HepG2 (cell line): Measurements from ENCODE around the gene CABLES2. TPM values are rescaled to one million over a fixed set of nuclear protein-coding genes. Genes with fewer than 3 reads are reported as not detected.

ENCODE experiments used
- ASH2L ChIP-seq: fragments of 300-600, 200-600 bp; sonication (generic); IDR thresholded peaks from 2 replicates; pipeline ENCODE4 v1.7.0; 2017; ENCODE audit warnings: low read depth, mild to moderate bottlenecking, moderate library complexity, mixed read lengths, low read length; ENCODE audit not compliant: insufficient read length
- CREM ChIP-seq, 2 experiments: sonication (generic) in 1 of 2; formaldehyde crosslinking in 1 of 2; IDR thresholded peaks; 2 replicates each; pipeline versions ENCODE4 v1.4.0 to v1.6.1; 2016 to 2020; ENCODE audit warnings: antibody characterized with exemption in 1 of 2, mild to moderate bottlenecking in 1 of 2, missing genetic modification reagents in 1 of 2
- ELF4 ChIP-seq: sonication (generic); formaldehyde crosslinking; IDR thresholded peaks from 2 replicates; pipeline ENCODE4 v1.5.0; 2020; ENCODE audit warnings: missing genetic modification reagents, mild to moderate bottlenecking, moderate library complexity, borderline replicate concordance
- FOXJ3 ChIP-seq: sonication (generic); formaldehyde crosslinking; IDR thresholded peaks from 2 replicates; pipeline ENCODE4 v1.4.0; 2020; ENCODE audit warnings: missing genetic modification reagents, mild to moderate bottlenecking, borderline replicate concordance
- GATA4 ChIP-seq: sonication (generic); IDR thresholded peaks from 2 replicates; pipeline ENCODE4 v1.6.1; 2016; ENCODE audit warnings: antibody characterized with exemption, low read depth, borderline replicate concordance
- NCOA5 ChIP-seq: sonication (generic); formaldehyde crosslinking; IDR thresholded peaks from 2 replicates; pipeline ENCODE4 v1.4.0; 2020; ENCODE audit warnings: missing genetic modification reagents
- RXRB ChIP-seq: IDR thresholded peaks from 2 replicates; pipeline ENCODE4 v1.6.1; 2016; ENCODE audit warnings: borderline replicate concordance, missing genetic modification reagents, missing compliant biosample characterization
- SP4 ChIP-seq: sonication (generic); formaldehyde crosslinking; IDR thresholded peaks from 2 replicates; pipeline ENCODE4 v1.8.1; 2023; ENCODE audit warnings: mild to moderate bottlenecking, missing genetic modification reagents
- TCF7L2 ChIP-seq: IDR thresholded peaks from 2 replicates; pipeline ENCODE4 v1.6.1; 2011; ENCODE audit warnings: mild to moderate bottlenecking, low read depth, low read length, moderate library complexity
- U2AF1 ChIP-seq: fragments of 200-400 bp; formaldehyde crosslinking; optimal IDR thresholded peaks from 2 replicates; pipeline ENCODE3; 2017; ENCODE audit warnings: mild to moderate bottlenecking, low read depth, low read length
- ZNF12 ChIP-seq: sonication (generic); formaldehyde crosslinking; IDR thresholded peaks from 2 replicates; pipeline ENCODE4 v1.5.0; 2020; ENCODE audit warnings: missing genetic modification reagents
- ZNF17 ChIP-seq: sonication (generic); formaldehyde crosslinking; IDR thresholded peaks from 2 replicates; pipeline ENCODE4 v1.5.0; 2020; ENCODE audit warnings: mild to moderate bottlenecking, missing genetic modification reagents
- ZSCAN12 ChIP-seq: sonication (generic); formaldehyde crosslinking; IDR thresholded peaks from 2 replicates; pipeline ENCODE4 v1.9.0; 2021; ENCODE audit warnings: mild to moderate bottlenecking, missing genetic modification reagents
- ZSCAN21 ChIP-seq: sonication (generic); formaldehyde crosslinking; IDR thresholded peaks from 2 replicates; pipeline ENCODE4 v1.8.0; 2022; ENCODE audit warnings: mild to moderate bottlenecking, missing genetic modification reagents, moderate library complexity, borderline replicate concordance
- polyA plus RNA-seq, 8 experiments: library from polyadenylated mRNA; depleted of rRNA in 3 of 8; stranded (reverse) in 7 of 8; unstranded in 1 of 8; fragments of >200 nt; fragmentation: Illumina TruSeq in 4 of 8; extraction: Trizol in 4 of 8; gene quantifications; 2 replicates each; pipeline versions ENCODE4 v1.2.1 to v1.2.3, GENCODE V29; 2011 to 2016; ENCODE audit warnings: low read depth in 4 of 8, missing spikeins in 1 of 8, mixed read lengths in 1 of 8; ENCODE audit not compliant: insufficient read depth in 1 of 8
- total RNA-seq, 5 experiments: library from RNA; depleted of rRNA; stranded (reverse); fragments of >200 nt; fragmentation: Illumina TruSeq; extraction: Trizol; gene quantifications; 2 replicates each; pipeline ENCODE4 v1.2.3, GENCODE V29; 2016; ENCODE audit warnings: low read depth in 1 of 5
- TF ChIP-seq, protein P1 (sequence below), 2 experiments: sonication (generic) in 1 of 2; formaldehyde crosslinking in 1 of 2; IDR thresholded peaks; 2 replicates each; pipeline versions ENCODE4 v1.6.1 to v1.9.0; 2014 to 2022; ENCODE audit warnings: antibody characterized with exemption in 1 of 2, borderline replicate concordance in 1 of 2, inconsistent platforms in 1 of 2, low read depth in 1 of 2, missing genetic modification reagents in 1 of 2
- TF ChIP-seq, protein P2 (sequence below): sonication (generic); formaldehyde crosslinking; IDR thresholded peaks from 2 replicates; pipeline ENCODE4 v1.4.0; 2020; ENCODE audit warnings: missing genetic modification reagents
- TF ChIP-seq, protein P3 (sequence below): sonication (generic); formaldehyde crosslinking; IDR thresholded peaks from 2 replicates; pipeline ENCODE4 v1.4.0; 2020; ENCODE audit warnings: mild to moderate bottlenecking, missing genetic modification reagents
- TF ChIP-seq, protein P4 (sequence below): IDR thresholded peaks from 2 replicates; pipeline ENCODE4 v1.6.1; 2016

Gene CABLES2
- total and polyA plus RNA-seq, 2 of the 13 experiments (the other 11 are each of a cell fraction or from before 2014, with no cell fraction given) = 5.2 to 9.7 TPM

DNA sequence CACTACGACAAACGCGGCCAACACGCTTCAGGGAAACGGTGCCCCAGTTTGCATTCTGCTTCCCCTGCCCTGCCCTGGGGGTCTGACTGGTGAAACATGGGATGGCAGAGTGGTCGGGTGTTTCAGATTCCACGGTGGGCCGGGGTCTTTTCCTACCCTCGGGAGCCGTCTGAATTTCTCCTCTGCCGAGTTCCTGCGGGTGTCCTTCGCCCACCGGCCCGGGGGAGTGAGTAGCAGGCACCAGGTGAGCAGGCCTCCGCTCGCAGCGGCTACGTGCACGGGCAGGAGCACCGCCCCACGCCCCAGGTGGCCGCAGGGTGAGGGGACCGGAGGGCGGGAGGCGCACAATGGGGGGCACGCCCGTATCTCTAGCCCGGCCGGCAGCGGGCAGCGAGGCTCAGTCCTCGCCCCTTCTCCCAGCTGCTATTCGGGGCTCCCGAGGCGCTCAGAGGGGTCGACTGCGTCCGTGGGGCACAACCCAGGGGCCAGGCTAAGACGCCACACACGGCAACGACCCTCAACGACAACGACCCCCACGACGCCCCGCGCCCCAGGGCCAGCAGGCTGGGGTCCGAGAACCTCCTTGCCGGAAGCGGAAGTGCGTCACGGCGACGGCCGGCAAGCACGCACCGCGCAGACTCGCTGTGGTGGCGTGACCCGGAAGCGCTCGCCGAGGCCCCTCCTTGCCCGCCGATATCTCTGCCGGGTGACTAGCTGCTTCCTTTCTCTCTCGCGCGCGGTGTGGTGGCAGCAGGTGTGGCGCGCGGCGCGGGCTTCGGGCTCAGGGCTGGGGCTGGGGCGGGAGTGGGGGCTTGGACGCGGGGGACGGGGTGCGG is 20.5 kb downstream of the CABLES2 start, which contains the start of gene RPS21 (continued):
- TF ChIP-seq, protein P1, sequence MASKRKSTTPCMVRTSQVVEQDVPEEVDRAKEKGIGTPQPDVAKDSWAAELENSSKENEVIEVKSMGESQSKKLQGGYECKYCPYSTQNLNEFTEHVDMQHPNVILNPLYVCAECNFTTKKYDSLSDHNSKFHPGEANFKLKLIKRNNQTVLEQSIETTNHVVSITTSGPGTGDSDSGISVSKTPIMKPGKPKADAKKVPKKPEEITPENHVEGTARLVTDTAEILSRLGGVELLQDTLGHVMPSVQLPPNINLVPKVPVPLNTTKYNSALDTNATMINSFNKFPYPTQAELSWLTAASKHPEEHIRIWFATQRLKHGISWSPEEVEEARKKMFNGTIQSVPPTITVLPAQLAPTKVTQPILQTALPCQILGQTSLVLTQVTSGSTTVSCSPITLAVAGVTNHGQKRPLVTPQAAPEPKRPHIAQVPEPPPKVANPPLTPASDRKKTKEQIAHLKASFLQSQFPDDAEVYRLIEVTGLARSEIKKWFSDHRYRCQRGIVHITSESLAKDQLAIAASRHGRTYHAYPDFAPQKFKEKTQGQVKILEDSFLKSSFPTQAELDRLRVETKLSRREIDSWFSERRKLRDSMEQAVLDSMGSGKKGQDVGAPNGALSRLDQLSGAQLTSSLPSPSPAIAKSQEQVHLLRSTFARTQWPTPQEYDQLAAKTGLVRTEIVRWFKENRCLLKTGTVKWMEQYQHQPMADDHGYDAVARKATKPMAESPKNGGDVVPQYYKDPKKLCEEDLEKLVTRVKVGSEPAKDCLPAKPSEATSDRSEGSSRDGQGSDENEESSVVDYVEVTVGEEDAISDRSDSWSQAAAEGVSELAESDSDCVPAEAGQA (IDR thresholded peaks at IDR 0.05; ENCODE audit: low read depth) = peak; percentile 91
- TF ChIP-seq, protein P1 (CRISPR knock-in tag; IDR thresholded peaks at IDR 0.05; ENCODE audit: borderline replicate concordance) = no peak; the same call in 1 of the 2 replicates
- TF ChIP-seq ZSCAN21 (CRISPR knock-in tag) (peak; percentile 91), CREM (IDR thresholded peaks at IDR 0.05) (peak; percentile 78; the same call in 1 of the 2 replicates), CREM (CRISPR knock-in tag; IDR thresholded peaks at IDR 0.05) (peak; percentile 66; the same call in 1 of the 2 replicates), FOXJ3 (CRISPR knock-in tag) (no peak), ZNF17 (CRISPR knock-in tag) (no peak), SP4 (peak; percentile 94), U2AF1 (no peak), ELF4 (no peak), ZSCAN12 (CRISPR knock-in tag) (0 out of 2 replicates have a peak, but pooled peaks have one; percentile 90), GATA4 (peak; percentile 59; the same call in 1 of the 2 replicates), ZNF12 (CRISPR knock-in tag) (peak; percentile 24; the same call in 1 of the 2 replicates), NCOA5 (CRISPR knock-in tag) (no peak), ASH2L (peak; percentile 78), RXRB (CRISPR knock-in tag) (peak; percentile 72), TCF7L2 (no peak)
- TF ChIP-seq, protein P2, sequence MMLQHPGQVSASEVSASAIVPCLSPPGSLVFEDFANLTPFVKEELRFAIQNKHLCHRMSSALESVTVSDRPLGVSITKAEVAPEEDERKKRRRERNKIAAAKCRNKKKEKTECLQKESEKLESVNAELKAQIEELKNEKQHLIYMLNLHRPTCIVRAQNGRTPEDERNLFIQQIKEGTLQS (CRISPR knock-in tag) = peak; percentile 17; the same call in 1 of the 2 replicates
- TF ChIP-seq, protein P3, sequence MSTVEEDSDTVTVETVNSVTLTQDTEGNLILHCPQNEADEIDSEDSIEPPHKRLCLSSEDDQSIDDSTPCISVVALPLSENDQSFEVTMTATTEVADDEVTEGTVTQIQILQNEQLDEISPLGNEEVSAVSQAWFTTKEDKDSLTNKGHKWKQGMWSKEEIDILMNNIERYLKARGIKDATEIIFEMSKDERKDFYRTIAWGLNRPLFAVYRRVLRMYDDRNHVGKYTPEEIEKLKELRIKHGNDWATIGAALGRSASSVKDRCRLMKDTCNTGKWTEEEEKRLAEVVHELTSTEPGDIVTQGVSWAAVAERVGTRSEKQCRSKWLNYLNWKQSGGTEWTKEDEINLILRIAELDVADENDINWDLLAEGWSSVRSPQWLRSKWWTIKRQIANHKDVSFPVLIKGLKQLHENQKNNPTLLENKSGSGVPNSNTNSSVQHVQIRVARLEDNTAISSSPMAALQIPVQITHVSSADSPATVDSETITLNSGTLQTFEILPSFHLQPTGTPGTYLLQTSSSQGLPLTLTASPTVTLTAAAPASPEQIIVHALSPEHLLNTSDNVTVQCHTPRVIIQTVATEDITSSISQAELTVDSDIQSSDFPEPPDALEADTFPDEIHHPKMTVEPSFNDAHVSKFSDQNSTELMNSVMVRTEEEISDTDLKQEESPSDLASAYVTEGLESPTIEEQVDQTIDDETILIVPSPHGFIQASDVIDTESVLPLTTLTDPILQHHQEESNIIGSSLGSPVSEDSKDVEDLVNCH (CRISPR knock-in tag) = peak; percentile 79; the same call in 1 of the 2 replicates
- TF ChIP-seq, protein P4, sequence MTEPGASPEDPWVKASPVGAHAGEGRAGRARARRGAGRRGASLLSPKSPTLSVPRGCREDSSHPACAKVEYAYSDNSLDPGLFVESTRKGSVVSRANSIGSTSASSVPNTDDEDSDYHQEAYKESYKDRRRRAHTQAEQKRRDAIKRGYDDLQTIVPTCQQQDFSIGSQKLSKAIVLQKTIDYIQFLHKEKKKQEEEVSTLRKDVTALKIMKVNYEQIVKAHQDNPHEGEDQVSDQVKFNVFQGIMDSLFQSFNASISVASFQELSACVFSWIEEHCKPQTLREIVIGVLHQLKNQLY (CRISPR knock-in tag) = peak; percentile 57; the same call in 1 of the 2 replicates
